ENCODE results near the gene EIF3D. TPM values are rescaled to one million over a fixed set of nuclear protein-coding genes. Genes with fewer than 3 reads are reported as not detected.
A peak's percentile ranks its signal among the peaks of the same experiment; 100 is the strongest.

Gene EIF3D
- total RNA-seq, 6 donors from 2014 or later = 125 to 202 (median 142) TPM

DNA sequence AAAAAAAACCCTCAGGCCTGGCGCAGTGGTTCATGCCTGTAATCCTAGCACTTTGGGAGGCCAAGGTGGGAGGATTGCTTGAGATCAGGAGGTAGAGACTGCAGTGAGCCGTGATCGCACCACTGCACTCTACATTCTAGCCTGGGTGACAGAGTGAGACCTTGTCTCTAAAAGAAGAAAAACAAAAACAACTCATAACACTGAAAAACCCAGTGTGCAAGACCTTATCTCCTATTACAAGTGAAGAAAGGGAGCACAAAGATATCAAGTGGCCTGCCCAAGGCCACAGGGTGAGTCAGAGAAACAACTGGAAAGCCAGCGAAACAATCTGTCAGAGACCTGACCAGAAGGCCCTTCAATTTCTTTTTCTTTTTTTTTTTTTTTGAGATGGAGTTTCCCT, 50.0 kb downstream of the EIF3D start:
- Histone ChIP-seq H3K36me3 (peaks cover 28 to 56% (median 42%) of the 10 kb centered on the region in 4 donors), H3K27me3 (no peaks in the 10 kb centered on the region), H3K4me3 (no peak overlapping the region), H3K4me1 (peaks cover 16 to 30% (median 17%) of the 10 kb centered on the region in 4 donors), H3K27ac (no peak overlapping the region), H3K9me3 (no peaks in the 10 kb centered on the region)
- WGBS, 2 donors = 96 to 98% methylated on average over 4 of the region's 4 CpGs
- no peak for TF ChIP-seq POLR2A (IDR thresholded peaks at IDR 0.05)
- no peak for TF ChIP-seq POLR2AphosphoS5 (IDR thresholded peaks at IDR 0.05)
- no peak for TF ChIP-seq EP300 (IDR thresholded peaks at IDR 0.05)
- TF ChIP-seq, protein P1, sequence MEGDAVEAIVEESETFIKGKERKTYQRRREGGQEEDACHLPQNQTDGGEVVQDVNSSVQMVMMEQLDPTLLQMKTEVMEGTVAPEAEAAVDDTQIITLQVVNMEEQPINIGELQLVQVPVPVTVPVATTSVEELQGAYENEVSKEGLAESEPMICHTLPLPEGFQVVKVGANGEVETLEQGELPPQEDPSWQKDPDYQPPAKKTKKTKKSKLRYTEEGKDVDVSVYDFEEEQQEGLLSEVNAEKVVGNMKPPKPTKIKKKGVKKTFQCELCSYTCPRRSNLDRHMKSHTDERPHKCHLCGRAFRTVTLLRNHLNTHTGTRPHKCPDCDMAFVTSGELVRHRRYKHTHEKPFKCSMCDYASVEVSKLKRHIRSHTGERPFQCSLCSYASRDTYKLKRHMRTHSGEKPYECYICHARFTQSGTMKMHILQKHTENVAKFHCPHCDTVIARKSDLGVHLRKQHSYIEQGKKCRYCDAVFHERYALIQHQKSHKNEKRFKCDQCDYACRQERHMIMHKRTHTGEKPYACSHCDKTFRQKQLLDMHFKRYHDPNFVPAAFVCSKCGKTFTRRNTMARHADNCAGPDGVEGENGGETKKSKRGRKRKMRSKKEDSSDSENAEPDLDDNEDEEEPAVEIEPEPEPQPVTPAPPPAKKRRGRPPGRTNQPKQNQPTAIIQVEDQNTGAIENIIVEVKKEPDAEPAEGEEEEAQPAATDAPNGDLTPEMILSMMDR (IDR thresholded peaks at IDR 0.05) = no peak
- ATAC-seq (ENCODE audit: low FRiP score in 2 of 2) (no peak), DNase-seq (no peak)

DNA sequence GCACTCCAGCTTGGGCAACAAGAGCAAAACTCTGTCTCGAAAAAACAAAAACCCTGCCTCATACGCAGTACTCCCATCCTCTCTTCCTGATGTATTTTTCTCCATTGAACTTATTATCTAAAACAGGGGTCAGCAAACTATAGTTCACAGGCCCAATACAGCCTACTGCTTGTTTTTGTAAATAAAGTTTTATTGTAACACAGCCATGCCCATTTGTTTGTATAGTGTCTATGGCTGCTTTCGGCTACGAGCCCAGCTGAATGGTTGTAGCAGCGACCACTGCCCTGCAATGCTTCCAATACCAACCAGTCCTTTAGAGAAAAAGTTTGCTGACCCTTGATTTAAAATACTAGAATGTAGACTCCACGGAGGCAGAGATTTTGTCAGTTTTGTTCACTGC, 53.6 kb downstream of the EIF3D start:
- Histone ChIP-seq H3K9me3 (no peaks in the 10 kb centered on the region), H3K4me1 (peaks cover 8 to 25% (median 12%) of the 10 kb centered on the region in 4 donors), H3K4me3 (no peak overlapping the region), H3K36me3 (peaks cover 28 to 83% (median 55%) of the 10 kb centered on the region in 4 donors), H3K27ac (peak overlapping the region in 2 of 4 donors; percentile 28 to 78), H3K27me3 (no peaks in the 10 kb centered on the region)
- TF ChIP-seq POLR2AphosphoS5 (IDR thresholded peaks at IDR 0.05) (no peak), EP300 (IDR thresholded peaks at IDR 0.05) (no peak), POLR2A (IDR thresholded peaks at IDR 0.05) (no peak)
- TF ChIP-seq, protein P1 (IDR thresholded peaks at IDR 0.05) = no peak
- 94 to 96% methylated on average over 6 of the region's 6 CpGs for WGBS, 2 donors
- DNase-seq (no peak), ATAC-seq (ENCODE audit: low FRiP score in 2 of 2) (no peak)

DNA sequence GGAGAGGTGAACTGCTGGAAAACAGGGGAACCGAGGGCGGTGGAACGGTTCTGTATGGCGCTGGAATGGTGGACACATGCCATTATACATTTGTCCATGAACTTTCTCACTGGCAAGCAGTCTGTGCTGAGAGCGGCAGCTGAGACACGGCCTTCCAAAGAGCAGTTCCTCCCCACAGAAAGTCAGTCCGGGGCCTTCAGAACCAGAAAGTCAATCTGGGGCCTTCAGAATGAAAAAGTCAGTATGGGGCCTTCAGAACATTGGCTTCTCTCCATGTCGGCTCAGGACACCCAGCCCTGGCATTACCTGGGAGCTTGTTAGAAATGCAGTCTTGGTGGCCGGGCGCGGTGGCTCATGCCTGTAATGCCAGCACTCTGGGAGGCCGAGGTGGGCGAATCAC, 56.3 kb downstream of the EIF3D start:
- no peaks in the 10 kb centered on the region for H3K27me3 ChIP-seq
- DNase-seq = no peak
- H3K9me3 ChIP-seq = no peaks in the 10 kb centered on the region
- H3K4me3 ChIP-seq = no peak overlapping the region
- peak overlapping the region in 1 of 4 donors; percentile 78 for H3K27ac ChIP-seq
- TF ChIP-seq, protein P1 (IDR thresholded peaks at IDR 0.05) = no peak
- TF ChIP-seq POLR2AphosphoS5 (IDR thresholded peaks at IDR 0.05) = no peak
- no peak for TF ChIP-seq POLR2A (IDR thresholded peaks at IDR 0.05)
- no peak for TF ChIP-seq EP300 (IDR thresholded peaks at IDR 0.05)
- H3K4me1 ChIP-seq = peaks cover 26 to 39% (median 30%) of the 10 kb centered on the region in 4 donors
- ATAC-seq (ENCODE audit: low FRiP score in 2 of 2) = no peak
- H3K36me3 ChIP-seq = peaks cover 24 to 65% (median 42%) of the 10 kb centered on the region in 4 donors
- 87 to 92% methylated on average over 13 of the region's 13 CpGs for WGBS, 2 donors

- Histone ChIP-seq H3K9me3 (no peaks in the 10 kb centered on the region), H3K4me1 (peaks cover 29 to 47% (median 42%) of the 10 kb centered on the region in 4 donors), H3K27ac (peak overlapping the region in 1 of 4 donors; percentile 95), H3K27me3 (no peaks in the 10 kb centered on the region), H3K36me3 (peaks cover 17 to 59% (median 34%) of the 10 kb centered on the region in 4 donors), H3K4me3 (no peak overlapping the region)
- no peak for DNase-seq
- TF ChIP-seq POLR2A (IDR thresholded peaks at IDR 0.05) (no peak), EP300 (IDR thresholded peaks at IDR 0.05) (no peak), POLR2AphosphoS5 (IDR thresholded peaks at IDR 0.05) (no peak)
- TF ChIP-seq, protein P1 (IDR thresholded peaks at IDR 0.05) = no peak
- ATAC-seq (ENCODE audit: low FRiP score in 2 of 2) = no peak
- 88 to 90% methylated on average over 13 to 14 of the region's 14 CpGs for WGBS, 2 donors
Measured at GRCh38 chr22:36471341-36471821, 57.6 kb downstream of the EIF3D start.

- TF ChIP-seq, protein P1 (IDR thresholded peaks at IDR 0.05) = no peak
- no peak for TF ChIP-seq POLR2A (IDR thresholded peaks at IDR 0.05)
- no peak for TF ChIP-seq POLR2AphosphoS5 (IDR thresholded peaks at IDR 0.05)
- TF ChIP-seq EP300 (IDR thresholded peaks at IDR 0.05) = no peak
- Histone ChIP-seq H3K9me3 (no peaks in the 10 kb centered on the region), H3K36me3 (peaks cover 12 to 55% (median 30%) of the 10 kb centered on the region in 4 donors), H3K27me3 (no peaks in the 10 kb centered on the region), H3K4me3 (no peak overlapping the region), H3K4me1 (peaks cover 34 to 51% (median 47%) of the 10 kb centered on the region in 4 donors), H3K27ac (peak overlapping the region in 3 of 4 donors; percentile 57 to 95 (median 76))
- DNase-seq (no peak), ATAC-seq (ENCODE audit: low FRiP score in 2 of 2) (no peak)
- WGBS, 2 donors = 76 to 82% methylated on average over 6 to 10 of the region's 10 CpGs
Measured at GRCh38 chr22:36470994-36471331, 58.0 kb downstream of the EIF3D start.

Measured in upper lobe of left lung (tissue), 6 donors.